K562 (cell line): ENCODE data around the gene PSD2. TPM values are rescaled to one million over a fixed set of nuclear protein-coding genes. Genes with fewer than 3 reads are reported as not detected.
A peak's percentile ranks its signal among the peaks of the same experiment; 100 is the strongest.

Experiments used
- ATAC-seq: fragments of 200-7000 bp; cut with Tn5 transposase; 3 replicates; pipeline ENCODE4 v1.9.1; 2020; ENCODE audit warnings: moderate library complexity
- BruUV-seq: library from RNA; stranded (reverse); fragments of 400-500 nt; replicated peaks from 2 replicates; lab custom pipeline; 2021; lab: Mats Ljungman, UMichigan
- CTCF ChIA-PET: fragments of 300-600 bp; formaldehyde crosslinking; extraction: SDS; loops from one replicate; lab custom pipeline; 2021; ENCODE audit warnings: low intra/inter-chr PET ratio; lab: Yijun Ruan, JAX
- POLR2A ChIA-PET: fragments of 300-600, 350-650 bp; sonication (Branson Sonifier 250); formaldehyde crosslinking; extraction: SDS; loops from one replicate; lab custom pipeline; 2021; ENCODE audit warnings: antibody characterized with exemption, inconsistent platforms; lab: Yijun Ruan, JAX
- DNase-seq, 4 experiments: peaks; one replicate each; pipeline versions ENCODE4 v3.0.0 to v3.0.0-alpha.2; 2011 to 2018; ENCODE audit warnings: low spot score in 3 of 4, mixed read lengths in 3 of 4; ENCODE audit errors: extremely low read depth in 1 of 4
- FAIRE-seq: peaks from 2 replicates; lab custom pipeline; 2011; peaks lifted over from hg19 to GRCh38; lab: Jason Lieb, UNC
- H2AFZ ChIP-seq: 2 replicates; pipeline ENCODE4 v1.6.0; 2011; ENCODE audit warnings: low read depth, low read length, control low read depth, inconsistent platforms
- H3K27ac ChIP-seq: fragments of 200-600 bp; 3 replicates; pipeline ENCODE4 v1.8.0; 2011; ENCODE audit warnings: low read depth, mild to moderate bottlenecking, control low read depth, inconsistent platforms, low read length, moderate library complexity, mixed read lengths; ENCODE audit errors: extremely low read depth
- H3K27me3 ChIP-seq, 2 experiments: fragments of 300-600 bp in 1 of 2; 2 replicates in 1 of 2; 3 replicates in 1 of 2; pipeline versions ENCODE4 v1.6.0 to v1.8.0; 2011; ENCODE audit warnings: inconsistent platforms in 2 of 2, low read length in 2 of 2, mild to moderate bottlenecking in 1 of 2, mixed read lengths in 1 of 2, moderate library complexity in 1 of 2; ENCODE audit not compliant: control insufficient read depth in 2 of 2, insufficient read depth in 2 of 2
- H3K36me3 ChIP-seq: fragments of 300-600 bp; 3 replicates; pipeline ENCODE4 v1.8.0; 2011; ENCODE audit warnings: mild to moderate bottlenecking, low read length, inconsistent platforms; ENCODE audit not compliant: control insufficient read depth, insufficient read depth
- H3K4me1 ChIP-seq, 2 experiments: fragments of 200-600 bp in 1 of 2; replicated peaks in 1 of 2; 2 replicates in 1 of 2; 3 replicates in 1 of 2; pipeline versions ENCODE4 v1.5.1 to v1.8.0; 2011; ENCODE audit warnings: inconsistent platforms in 2 of 2, low read length in 2 of 2, mild to moderate bottlenecking in 1 of 2, mixed read lengths in 1 of 2, moderate library complexity in 1 of 2; ENCODE audit not compliant: control insufficient read depth in 2 of 2, insufficient read depth in 2 of 2
- H3K4me2 ChIP-seq: 2 replicates; pipeline ENCODE4 v1.6.1; 2011; ENCODE audit warnings: low read length, control low read depth, inconsistent platforms, mixed read lengths; ENCODE audit not compliant: insufficient read depth
- H3K4me3 ChIP-seq: fragments of 200-600 bp; sonication (generic), shearing (Covaris generic); 2 replicates; pipeline ENCODE4 v1.5.1; 2016; ENCODE audit warnings: control low read depth, inconsistent platforms
- H3K79me2 ChIP-seq: fragments of 200-600 bp; 3 replicates; pipeline ENCODE4 v1.8.0; 2011; ENCODE audit warnings: low read length, inconsistent platforms; ENCODE audit not compliant: control insufficient read depth, insufficient read depth
- H3K9ac ChIP-seq, 2 experiments: 2 replicates each; pipeline versions ENCODE4 v1.6.0 to v1.6.1; 2011; ENCODE audit warnings: low read depth in 2 of 2, low read length in 2 of 2, control low read depth in 1 of 2, inconsistent platforms in 1 of 2, mild to moderate bottlenecking in 1 of 2, mixed read lengths in 1 of 2; ENCODE audit not compliant: insufficient read depth in 1 of 2
- H3K9me1 ChIP-seq: one replicate; pipeline ENCODE4 v1.6.0; 2011; ENCODE audit warnings: inconsistent platforms, mild to moderate bottlenecking, low read length, moderate library complexity; ENCODE audit not compliant: control insufficient read depth, insufficient read depth
- H3K9me3 ChIP-seq: replicated peaks from 2 replicates; pipeline ENCODE4 v1.5.1; 2011; ENCODE audit warnings: low read depth, low read length, inconsistent platforms; ENCODE audit not compliant: control insufficient read depth, insufficient read depth
- H4K20me1 ChIP-seq: replicated peaks from 2 replicates; pipeline ENCODE4 v1.6.1; 2011; ENCODE audit warnings: low read length, inconsistent platforms, mixed read lengths; ENCODE audit not compliant: control insufficient read depth, insufficient read depth
- BHLHE40 ChIP-seq: IDR thresholded peaks from 2 replicates; pipeline ENCODE4 v1.6.1; 2011; ENCODE audit warnings: low read length, improper control_type of control experiment
- CXXC5 ChIP-seq: fragments of 250-450 bp; sonication (Bioruptor Pico); IDR thresholded peaks from 2 replicates; pipeline ENCODE4 v1.8.0; 2022; ENCODE audit warnings: inconsistent platforms, mild to moderate bottlenecking, moderate library complexity
- ESRRA ChIP-seq: fragments of 450-650 bp; IDR thresholded peaks from 2 replicates; pipeline ENCODE4 v1.6.1; 2014; ENCODE audit warnings: low read depth, mild to moderate bottlenecking, moderate library complexity, borderline replicate concordance
- ETV1 ChIP-seq: fragments of 450-650 bp; conservative IDR thresholded peaks from 2 replicates; pipeline ENCODE4 v1.6.1; 2016; ENCODE audit warnings: missing genetic modification characterization, control low read depth, low read depth, missing compliant biosample characterization
- LCOR ChIP-seq: sonication (generic); formaldehyde crosslinking; IDR thresholded peaks from 2 replicates; pipeline ENCODE4 v1.8.0; 2022; ENCODE audit warnings: mild to moderate bottlenecking, missing genetic modification reagents
- MAZ ChIP-seq, 2 experiments: fragments of 450-650 bp in 1 of 2; sonication (generic) in 1 of 2; formaldehyde crosslinking; IDR thresholded peaks in 1 of 2; conservative IDR thresholded peaks in 1 of 2; 2 replicates each; pipeline versions ENCODE4 v1.4.0 to v1.5.0; 2020; ENCODE audit warnings: mild to moderate bottlenecking in 1 of 2, missing genetic modification reagents in 1 of 2
- NFIC ChIP-seq: fragments of 450-650 bp; IDR thresholded peaks from 2 replicates; pipeline ENCODE4 v1.6.1; 2017; ENCODE audit warnings: mild to moderate bottlenecking, inconsistent platforms
- RB1 ChIP-seq: fragments of 450-650 bp; IDR thresholded peaks from 2 replicates; pipeline ENCODE4 v1.6.1; 2017; ENCODE audit warnings: low read depth, mild to moderate bottlenecking
- SMC3 ChIP-seq: conservative IDR thresholded peaks from 2 replicates; pipeline ENCODE4 v1.6.1; 2011; ENCODE audit warnings: low read depth, low read length, improper control_type of control experiment; ENCODE audit not compliant: insufficient read depth
- ZBTB8A ChIP-seq: fragments of 450-650 bp; IDR thresholded peaks from 2 replicates; pipeline ENCODE4 v1.6.1; 2018; ENCODE audit warnings: mild to moderate bottlenecking, moderate library complexity; ENCODE audit not compliant: partially characterized antibody
- ZNF57 ChIP-seq: fragments of 450-650 bp; formaldehyde crosslinking; IDR thresholded peaks from 2 replicates; pipeline ENCODE4 v1.4.0; 2020; ENCODE audit warnings: mild to moderate bottlenecking, moderate library complexity
- whole genome bisulfite sequencing: fragments of 100-300 bp; shearing (Covaris generic); methylation state at CpG from one replicate; pipeline ENCODE4 v1.1.6; 2016; ENCODE audit warnings: low coverage, mixed read lengths; ENCODE audit not compliant: insufficient coverage; ENCODE audit errors: missing lambda C conversion rate; 5-methylcytosine and 5-hydroxymethylcytosine counted together
- in situ Hi-C: fragments of 300-500 bp; cut with MboI; formaldehyde crosslinking; loops from 4 replicates; pipeline ENCODE4 v1.15.0; 2018; ENCODE audit warnings: inconsistent platforms, mixed read lengths
- intact Hi-C: fragments of 100-400 bp; cut with micrococcal nuclease; formaldehyde crosslinking; loops from 2 replicates; pipeline ENCODE4 v1.14.2; 2022
- polyA plus RNA-seq, 8 experiments: library from polyadenylated mRNA; depleted of rRNA in 4 of 8; stranded (reverse) in 5 of 8; unstranded in 3 of 8; fragments of >200 nt; fragmentation: Nextera tagmentation in 2 of 8; fragmentation: Illumina TruSeq in 1 of 8; extraction: Ambion mirVana in 2 of 8; extraction: Trizol in 1 of 8; gene quantifications; 2 replicates each; pipeline versions ENCODE4 v1.2.1 to v1.2.3, GENCODE V29; 2011 to 2014; ENCODE audit warnings: inconsistent platforms in 1 of 8, missing spikeins in 1 of 8
- total RNA-seq, 7 experiments: library from RNA; depleted of rRNA in 6 of 7; stranded (reverse); fragments of >200 nt in 6 of 7; fragmentation: Illumina TruSeq in 2 of 7; extraction: Trizol in 2 of 7; gene quantifications; 2 replicates each; pipeline versions ENCODE4 v1.2.1 to v1.2.3, GENCODE V29; 2011 to 2021; ENCODE audit warnings: low replicate concordance in 1 of 7
- TF ChIP-seq, protein P1 (sequence below): fragments of 450-650 bp; formaldehyde crosslinking; IDR thresholded peaks from 2 replicates; pipeline ENCODE4 v1.4.0; 2020; ENCODE audit warnings: mild to moderate bottlenecking, moderate library complexity
- TF ChIP-seq, protein P2 (sequence below), 2 experiments: IDR thresholded peaks; 2 replicates each; pipeline ENCODE4 v1.6.1; 2012; ENCODE audit warnings: improper control_type of control experiment in 2 of 2, low read depth in 2 of 2, low read length in 2 of 2, borderline replicate concordance in 1 of 2
- TF ChIP-seq, protein P3 (sequence below): sonication (generic); formaldehyde crosslinking; IDR thresholded peaks from 2 replicates; pipeline ENCODE4 v1.8.1; 2023; ENCODE audit warnings: mild to moderate bottlenecking, missing genetic modification reagents, moderate library complexity

The PSD2 gene
- total and polyA plus RNA-seq, 9 of the 15 experiments (the other 6 are each of a cell fraction or from before 2014, with no cell fraction given) = 0.01 to 0.09 (median 0.04) TPM; not detected in 4

DNA sequence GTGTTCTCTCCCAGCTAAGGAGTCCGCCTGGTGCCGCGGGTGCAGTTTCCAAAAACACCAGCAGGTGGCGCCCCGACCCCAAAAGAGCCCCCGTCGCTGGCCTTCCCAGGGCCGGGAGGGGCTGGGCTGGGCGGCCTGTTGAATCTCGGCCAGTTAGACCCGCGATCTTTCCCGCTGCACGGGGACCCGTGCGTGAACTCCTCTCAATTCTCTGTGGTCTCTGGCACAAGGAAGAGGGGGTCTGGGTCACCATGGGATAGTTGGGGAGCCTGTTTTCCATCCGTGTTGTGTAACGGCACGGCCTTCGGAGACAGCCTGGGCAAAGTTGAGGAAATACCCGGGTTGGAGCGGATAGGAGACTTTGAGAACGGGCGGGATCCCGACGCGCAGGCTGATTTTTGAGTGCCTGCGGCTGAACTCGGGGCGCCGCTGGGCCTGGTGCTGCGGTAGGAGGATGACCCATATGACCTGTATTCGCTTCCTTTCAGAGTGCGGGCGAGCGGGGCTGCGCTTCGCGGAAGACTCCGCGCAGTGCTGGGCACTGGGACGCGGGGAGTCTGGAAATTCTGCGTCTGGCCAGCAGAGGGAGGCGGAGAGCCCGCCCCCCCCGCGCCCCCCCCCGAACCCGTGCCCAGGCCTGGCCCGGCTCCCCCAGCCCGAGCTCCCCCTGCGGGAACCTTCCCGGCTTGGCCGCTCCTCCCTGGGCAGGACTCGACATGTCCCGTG lies 7.9 kb upstream of the PSD2 start:
- H2AFZ ChIP-seq = peak overlapping the region; percentile 89
- intact Hi-C loops = loop anchor here (1.0 to 10.0 kb wide), 5 partner anchors 12 to 567 kb away; no protein-coding TSS in a partner anchor
- WGBS = 1% methylated on average over 47 of the region's 57 CpGs
- ATAC-seq = peak; percentile 96
- H3K4me3 ChIP-seq = peak overlapping the region; percentile 35
- no peaks in the 10 kb centered on the region for H3K9me3 ChIP-seq
- POLR2A ChIA-PET = interaction anchor here (0.6 to 1.0 kb wide), 2 partner anchors 181 to 389 kb away, joined by 3 to 4 read pairs; no protein-coding TSS in a partner anchor
- CTCF ChIA-PET = interaction anchor here (0.6 to 6.3 kb wide), 10 partner anchors 14 to 564 kb away, joined by 3 to 117 read pairs (median 3); no protein-coding TSS in a partner anchor
- no peaks in the 10 kb centered on the region for H3K79me2 ChIP-seq
- H4K20me1 ChIP-seq = 0 out of 2 replicates have a peak, but pooled peaks cover 3% of the 10 kb centered on the region
- H3K9me1 ChIP-seq = no peaks in the 10 kb centered on the region
- H3K4me1 ChIP-seq = peaks cover 0 to 21% of the 10 kb centered on the region in 2 experiments; a peak in 2 of 5 replicates
- H3K4me2 ChIP-seq = peak overlapping the region; percentile 85
- no peak overlapping the region for H3K27ac ChIP-seq
- peak; percentile 76 for FAIRE-seq
- DNase-seq = peak; percentile 86 to 96 (median 96)
- H3K27me3 ChIP-seq = peaks cover 16 to 40% of the 10 kb centered on the region in 2 experiments
- H3K36me3 ChIP-seq = no peaks in the 10 kb centered on the region
- in situ Hi-C loops = loop anchor here (5.0 kb wide), 3 partner anchors 55 to 370 kb away; no protein-coding TSS in a partner anchor
- H3K9ac ChIP-seq = peak overlapping the region; percentile 35 to 87; a peak in 3 of 4 replicates
- no TSS peak for BruUV-seq
- TF ChIP-seq NFIC (0 out of 2 replicates have a peak, but pooled peaks have one; percentile 27), ZNF57 (CRISPR knock-in tag) (no peak), ESRRA (0 out of 2 replicates have a peak, but pooled peaks have one; percentile 18), SMC3 (peak; percentile 96), ZBTB8A (no peak), LCOR (CRISPR knock-in tag) (peak; percentile 65; the same call in 1 of the 2 replicates), ETV1 (tag) (peak; percentile 29; the same call in 1 of the 2 replicates), CXXC5 (peak; percentile 54), RB1 (peak; percentile 77), BHLHE40 (peak; percentile 10; the same call in 1 of the 2 replicates), MAZ (CRISPR knock-in tag; conservative IDR thresholded peaks at IDR 0.05 in 1 of 2, IDR thresholded peaks at IDR 0.05 in 1 of 2) (peak; percentile 82 to 94)
- TF ChIP-seq, protein P1, sequence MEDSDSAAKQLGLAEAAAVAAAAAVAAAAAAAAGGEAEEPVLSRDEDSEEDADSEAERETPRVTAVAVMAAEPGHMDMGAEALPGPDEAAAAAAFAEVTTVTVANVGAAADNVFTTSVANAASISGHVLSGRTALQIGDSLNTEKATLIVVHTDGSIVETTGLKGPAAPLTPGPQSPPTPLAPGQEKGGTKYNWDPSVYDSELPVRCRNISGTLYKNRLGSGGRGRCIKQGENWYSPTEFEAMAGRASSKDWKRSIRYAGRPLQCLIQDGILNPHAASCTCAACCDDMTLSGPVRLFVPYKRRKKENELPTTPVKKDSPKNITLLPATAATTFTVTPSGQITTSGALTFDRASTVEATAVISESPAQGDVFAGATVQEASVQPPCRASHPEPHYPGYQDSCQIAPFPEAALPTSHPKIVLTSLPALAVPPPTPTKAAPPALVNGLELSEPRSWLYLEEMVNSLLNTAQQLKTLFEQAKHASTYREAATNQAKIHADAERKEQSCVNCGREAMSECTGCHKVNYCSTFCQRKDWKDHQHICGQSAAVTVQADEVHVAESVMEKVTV = peak; percentile 97
- TF ChIP-seq, protein P2, sequence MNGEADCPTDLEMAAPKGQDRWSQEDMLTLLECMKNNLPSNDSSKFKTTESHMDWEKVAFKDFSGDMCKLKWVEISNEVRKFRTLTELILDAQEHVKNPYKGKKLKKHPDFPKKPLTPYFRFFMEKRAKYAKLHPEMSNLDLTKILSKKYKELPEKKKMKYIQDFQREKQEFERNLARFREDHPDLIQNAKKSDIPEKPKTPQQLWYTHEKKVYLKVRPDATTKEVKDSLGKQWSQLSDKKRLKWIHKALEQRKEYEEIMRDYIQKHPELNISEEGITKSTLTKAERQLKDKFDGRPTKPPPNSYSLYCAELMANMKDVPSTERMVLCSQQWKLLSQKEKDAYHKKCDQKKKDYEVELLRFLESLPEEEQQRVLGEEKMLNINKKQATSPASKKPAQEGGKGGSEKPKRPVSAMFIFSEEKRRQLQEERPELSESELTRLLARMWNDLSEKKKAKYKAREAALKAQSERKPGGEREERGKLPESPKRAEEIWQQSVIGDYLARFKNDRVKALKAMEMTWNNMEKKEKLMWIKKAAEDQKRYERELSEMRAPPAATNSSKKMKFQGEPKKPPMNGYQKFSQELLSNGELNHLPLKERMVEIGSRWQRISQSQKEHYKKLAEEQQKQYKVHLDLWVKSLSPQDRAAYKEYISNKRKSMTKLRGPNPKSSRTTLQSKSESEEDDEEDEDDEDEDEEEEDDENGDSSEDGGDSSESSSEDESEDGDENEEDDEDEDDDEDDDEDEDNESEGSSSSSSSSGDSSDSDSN (IDR thresholded peaks at IDR 0.05; ENCODE audit: borderline replicate concordance in 1 of 2, low read depth in 2 of 2, low read length in 2 of 2) = 0 out of 4 replicates have a peak, but pooled peaks of 1 of the 2 experiments have one; percentile 47
- TF ChIP-seq, protein P3, sequence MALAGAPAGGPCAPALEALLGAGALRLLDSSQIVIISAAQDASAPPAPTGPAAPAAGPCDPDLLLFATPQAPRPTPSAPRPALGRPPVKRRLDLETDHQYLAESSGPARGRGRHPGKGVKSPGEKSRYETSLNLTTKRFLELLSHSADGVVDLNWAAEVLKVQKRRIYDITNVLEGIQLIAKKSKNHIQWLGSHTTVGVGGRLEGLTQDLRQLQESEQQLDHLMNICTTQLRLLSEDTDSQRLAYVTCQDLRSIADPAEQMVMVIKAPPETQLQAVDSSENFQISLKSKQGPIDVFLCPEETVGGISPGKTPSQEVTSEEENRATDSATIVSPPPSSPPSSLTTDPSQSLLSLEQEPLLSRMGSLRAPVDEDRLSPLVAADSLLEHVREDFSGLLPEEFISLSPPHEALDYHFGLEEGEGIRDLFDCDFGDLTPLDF = peak; percentile 49; the same call in 1 of the 2 replicates
